GM12874 (cell line): ENCODE measurements around the gene CABP1.

Experiments
- TF ChIP-seq, protein P1 (sequence below): IDR thresholded peaks from 2 replicates; pipeline ENCODE4 v1.5.1; 2011; ENCODE audit warnings: low read depth, mild to moderate bottlenecking, control low read depth, low read length, moderate library complexity; ENCODE audit not compliant: insufficient read depth

The CABP1 gene

DNA sequence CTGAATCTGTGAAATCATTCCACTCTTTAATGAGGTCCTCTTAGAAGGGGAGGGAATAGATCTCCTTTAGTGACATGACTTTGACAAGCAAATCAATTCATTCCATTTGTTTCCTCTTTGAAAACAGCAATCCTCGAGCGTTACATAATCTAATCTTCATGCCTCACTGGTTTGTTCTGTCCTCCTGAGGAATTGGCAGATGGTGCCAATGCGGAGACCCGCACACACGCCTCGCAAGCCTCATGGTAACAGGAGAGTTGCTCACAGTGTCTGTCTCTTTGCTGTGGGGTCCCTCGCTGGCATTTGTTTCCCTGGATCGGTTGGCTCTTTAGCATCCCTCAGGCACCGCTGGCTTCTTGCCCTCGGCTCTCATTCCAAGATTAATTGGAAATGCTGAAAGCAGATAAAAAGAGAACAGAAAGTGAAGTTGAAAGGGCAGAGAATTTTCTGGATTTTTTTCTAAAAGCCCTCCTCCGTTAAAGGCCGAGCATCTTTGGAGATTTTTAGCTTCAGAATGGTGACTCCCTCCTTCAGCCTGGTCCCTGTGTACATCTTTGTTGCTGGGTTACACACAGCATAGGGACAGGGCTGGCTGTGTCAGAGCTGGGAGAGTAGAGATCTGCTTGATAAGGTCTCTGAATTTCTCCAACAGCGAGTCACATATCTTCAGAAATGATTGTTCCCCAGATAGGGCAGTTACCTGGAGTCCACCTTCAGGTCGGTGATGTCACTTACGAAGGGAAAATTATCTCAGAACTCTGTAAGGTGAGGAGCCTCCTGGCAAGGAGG lies 10.1 kb upstream of the CABP1 start:
- TF ChIP-seq, protein P1, sequence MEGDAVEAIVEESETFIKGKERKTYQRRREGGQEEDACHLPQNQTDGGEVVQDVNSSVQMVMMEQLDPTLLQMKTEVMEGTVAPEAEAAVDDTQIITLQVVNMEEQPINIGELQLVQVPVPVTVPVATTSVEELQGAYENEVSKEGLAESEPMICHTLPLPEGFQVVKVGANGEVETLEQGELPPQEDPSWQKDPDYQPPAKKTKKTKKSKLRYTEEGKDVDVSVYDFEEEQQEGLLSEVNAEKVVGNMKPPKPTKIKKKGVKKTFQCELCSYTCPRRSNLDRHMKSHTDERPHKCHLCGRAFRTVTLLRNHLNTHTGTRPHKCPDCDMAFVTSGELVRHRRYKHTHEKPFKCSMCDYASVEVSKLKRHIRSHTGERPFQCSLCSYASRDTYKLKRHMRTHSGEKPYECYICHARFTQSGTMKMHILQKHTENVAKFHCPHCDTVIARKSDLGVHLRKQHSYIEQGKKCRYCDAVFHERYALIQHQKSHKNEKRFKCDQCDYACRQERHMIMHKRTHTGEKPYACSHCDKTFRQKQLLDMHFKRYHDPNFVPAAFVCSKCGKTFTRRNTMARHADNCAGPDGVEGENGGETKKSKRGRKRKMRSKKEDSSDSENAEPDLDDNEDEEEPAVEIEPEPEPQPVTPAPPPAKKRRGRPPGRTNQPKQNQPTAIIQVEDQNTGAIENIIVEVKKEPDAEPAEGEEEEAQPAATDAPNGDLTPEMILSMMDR: no peak

DNA sequence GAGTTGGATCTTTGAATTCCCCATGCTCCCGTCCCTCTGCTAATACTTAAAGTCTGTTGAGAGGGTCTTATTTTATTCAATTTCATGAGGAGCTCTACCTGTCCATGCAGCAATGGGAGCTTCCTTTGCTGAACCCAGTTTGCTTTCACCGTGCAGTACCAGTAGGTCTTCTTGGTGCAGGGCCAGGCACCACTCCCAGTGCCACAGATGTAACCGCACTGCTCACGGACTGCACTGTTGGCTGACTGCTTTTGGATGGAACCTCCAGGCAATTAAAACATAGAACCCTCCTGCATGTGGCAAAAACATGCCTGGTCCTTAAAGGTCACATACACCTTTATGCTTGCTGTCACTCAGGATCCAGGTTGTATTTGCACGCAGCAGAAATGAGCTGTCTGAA lies 9.3 kb upstream of the CABP1 start:
- TF ChIP-seq, protein P1: no peak

DNA sequence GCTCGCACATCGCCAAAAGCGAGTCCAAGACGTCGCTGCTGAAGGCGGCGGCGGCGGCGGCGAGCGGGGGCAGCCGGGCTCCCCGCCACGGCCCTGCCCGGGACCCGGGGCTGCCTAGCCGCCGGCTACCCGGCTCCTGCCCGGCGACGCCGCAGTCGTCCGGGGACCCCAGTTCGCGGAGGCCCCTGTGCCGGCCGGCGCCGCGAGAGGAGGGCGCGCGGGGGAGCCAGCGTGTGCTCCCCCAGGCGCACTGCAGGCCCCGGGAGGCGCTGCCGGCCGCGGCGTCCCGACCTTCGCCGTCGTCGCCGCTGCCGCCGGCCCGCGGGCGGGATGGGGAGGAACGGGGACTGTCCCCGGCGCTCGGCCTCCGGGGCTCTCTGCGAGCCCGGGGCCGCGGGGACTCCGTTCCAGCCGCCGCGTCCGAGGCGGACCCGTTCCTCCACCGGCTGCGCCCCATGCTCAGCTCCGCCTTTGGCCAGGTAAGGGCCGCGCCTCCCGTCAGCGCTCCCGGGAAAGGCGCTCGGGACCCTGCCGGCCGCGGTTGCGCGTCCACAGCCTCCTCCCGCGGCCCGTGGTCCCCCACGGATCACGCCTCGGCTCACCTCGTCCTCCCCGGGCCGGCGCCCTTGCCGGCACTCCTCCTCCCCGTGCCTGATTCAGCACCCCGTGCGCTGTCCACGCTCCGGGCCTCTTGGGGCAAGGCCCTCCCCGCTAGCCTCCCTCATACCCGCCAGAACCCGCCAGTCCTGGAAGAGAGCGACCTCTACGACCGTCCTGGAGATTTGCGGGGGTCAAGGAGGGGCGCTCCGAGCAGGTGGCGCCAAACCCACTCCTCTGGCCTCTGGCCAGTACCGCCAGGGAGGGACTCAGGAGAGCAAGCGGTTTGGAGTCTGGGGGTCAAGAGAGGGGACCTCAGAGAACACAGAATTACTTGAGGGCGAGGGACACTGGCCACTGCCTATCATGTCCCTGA lies 721 bp downstream of the CABP1 start:
- TF ChIP-seq, protein P1: no peak

DNA sequence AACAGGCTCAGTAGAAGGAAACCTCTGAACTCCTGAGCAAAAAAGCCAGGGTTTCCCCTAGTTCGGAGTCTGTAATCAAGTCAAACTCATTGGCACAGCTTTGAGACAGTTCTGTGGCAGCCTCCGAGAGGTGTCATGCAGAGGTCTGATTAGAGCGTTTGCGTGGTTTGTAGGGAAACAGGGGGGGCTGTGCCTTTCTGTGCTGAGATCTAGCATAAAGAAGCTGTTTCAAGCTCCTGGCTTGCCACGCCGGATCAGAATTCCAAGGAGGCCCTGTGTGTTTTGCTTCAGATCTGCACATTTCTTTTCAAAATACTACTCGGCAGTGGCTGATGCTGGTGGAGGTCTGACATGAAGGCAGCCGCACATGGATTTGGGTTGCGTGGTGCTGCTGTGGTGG lies 1.7 kb downstream of the CABP1 start:
- TF ChIP-seq, protein P1: no peak

DNA sequence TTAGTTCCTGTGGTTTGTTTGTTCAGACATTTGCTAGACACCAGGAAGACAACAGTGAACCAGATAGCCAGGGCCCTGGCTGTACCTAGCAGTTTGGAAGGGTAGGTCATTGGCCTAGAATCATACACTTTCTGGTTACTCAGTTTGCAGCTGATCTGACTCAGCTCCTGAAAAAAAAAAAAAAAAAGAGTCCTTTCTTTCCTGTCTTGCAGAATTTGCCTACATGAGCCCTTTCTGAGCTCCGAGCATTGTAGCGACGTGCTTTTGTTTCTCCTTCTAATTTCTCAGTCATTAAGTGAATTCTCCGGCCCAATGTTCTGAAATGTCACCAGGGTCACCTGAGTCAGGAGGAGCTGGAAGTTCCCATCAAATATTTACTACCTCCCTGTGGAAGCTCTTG lies 2.4 kb downstream of the CABP1 start:
- TF ChIP-seq, protein P1: no peak

DNA sequence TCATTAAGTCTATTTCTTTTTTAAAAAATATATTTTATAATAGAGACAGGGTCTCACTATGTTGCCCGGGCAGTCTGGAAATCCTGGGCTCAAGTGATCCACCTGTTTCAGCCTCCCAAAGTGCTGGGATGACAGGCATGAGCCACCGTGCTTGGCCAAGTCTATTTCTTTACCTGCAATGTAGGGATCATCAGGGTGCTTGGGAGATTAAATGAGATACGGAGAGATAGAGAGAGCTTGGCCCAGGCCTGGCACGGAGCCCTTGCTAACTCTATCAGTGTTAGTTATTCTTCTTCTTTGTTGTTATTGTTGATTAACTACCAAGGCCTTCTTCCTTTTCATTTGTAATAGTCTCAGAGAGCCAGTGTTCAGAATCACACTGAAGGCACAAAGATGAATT lies 3.1 kb downstream of the CABP1 start:
- TF ChIP-seq, protein P1: no peak

DNA sequence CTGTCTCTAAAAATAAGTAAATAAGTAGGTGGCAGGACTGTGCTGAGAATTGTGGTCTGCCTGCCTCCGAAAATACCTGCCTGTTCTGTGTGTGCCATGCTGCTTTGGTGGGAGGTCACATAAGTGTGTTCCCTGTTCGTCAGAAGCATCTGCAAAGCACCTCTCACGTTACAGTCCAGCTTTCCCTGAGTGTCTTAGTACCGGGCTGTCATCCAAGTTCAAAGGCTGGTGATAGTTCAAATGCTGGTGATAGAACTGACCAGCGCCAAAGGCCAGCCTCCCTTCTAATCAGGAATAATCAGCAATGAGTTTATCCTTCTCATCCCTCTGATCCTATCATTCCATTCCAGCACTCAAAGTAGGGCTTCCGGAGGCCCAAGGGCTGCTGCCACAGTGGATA lies 5.6 kb downstream of the CABP1 start:
- TF ChIP-seq, protein P1: no peak
